ENCODE results near the gene MTARC2.

MTARC2 gene

DNA sequence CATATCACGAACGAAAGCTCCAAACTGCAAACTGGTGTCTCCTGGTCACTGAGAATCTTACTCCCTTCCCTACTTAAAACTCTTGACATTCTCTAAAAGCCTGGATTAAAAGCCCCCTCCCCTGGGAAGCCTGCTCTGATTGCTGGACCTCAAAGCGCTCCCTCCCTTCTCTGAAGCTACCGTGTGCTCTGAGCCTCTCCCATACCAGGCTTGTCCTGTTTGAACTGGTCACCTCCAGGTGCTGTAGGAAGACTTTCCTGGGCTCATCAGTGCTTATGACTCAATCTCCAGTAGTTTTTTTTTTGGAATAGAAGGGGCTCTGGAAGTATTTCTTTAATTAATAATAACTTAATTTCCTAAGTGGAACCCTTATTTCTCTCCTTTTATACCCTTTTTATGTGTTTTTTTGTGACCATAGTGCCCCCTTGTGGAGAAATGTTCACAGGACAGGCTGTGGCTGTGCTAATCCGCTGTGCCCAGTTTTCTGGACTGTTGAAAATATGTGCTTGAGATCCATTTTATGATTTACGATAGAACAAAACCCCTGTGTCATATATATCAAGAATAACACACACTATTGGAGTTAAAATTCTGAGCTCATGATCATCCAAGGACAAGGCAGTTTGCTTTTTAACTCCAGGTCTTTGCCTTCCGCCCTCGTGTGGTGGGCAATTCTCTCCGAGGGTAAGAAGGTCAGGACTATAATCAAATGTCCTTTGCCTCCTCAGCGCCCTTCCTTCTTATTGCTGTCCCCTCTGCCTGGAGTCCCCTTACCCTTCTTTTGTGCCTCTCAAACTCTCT, 55.5 kb downstream of the MTARC2 start:
- DNase-seq (ENCODE audit: low spot score), result no peak

DNA sequence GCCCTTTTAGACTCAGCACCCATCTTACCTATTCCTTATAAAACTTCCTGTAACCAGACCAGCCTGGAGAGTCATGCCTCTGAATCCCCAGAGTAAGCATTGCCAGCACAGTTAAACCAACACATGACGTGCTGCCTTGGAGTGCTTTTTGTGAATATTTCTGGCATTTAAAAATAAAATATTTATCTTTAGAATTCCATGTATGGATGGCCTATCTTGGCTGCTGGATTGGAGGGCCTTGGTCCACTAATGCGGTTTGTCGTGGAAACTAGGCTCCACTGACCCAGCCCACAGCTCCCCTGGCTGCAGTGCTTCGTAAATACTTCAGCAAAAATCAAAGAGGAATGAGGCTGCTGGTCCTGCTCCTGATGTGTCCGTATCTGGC, 56.1 kb downstream of the MTARC2 start:
- DNase-seq (ENCODE audit: low spot score), result no peak

DNA sequence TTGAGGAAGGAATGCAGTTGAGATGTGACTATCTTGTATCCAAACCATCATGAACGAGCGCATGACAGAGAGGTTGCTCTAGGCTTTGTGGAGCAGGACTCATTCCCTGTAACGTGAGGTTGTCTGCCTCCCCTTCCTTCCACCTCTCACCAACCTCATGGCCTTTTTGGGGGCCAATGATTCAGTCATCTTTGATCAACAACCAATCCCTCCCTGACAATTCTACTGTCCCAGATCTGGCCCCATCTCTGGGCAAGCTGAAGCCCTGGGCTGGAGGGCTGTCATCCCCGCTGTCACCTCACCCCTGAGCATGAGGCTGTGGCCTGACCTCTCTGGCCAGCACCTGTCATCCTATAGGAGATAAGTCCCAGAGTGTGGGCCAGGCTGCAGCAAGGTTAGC, 58.3 kb downstream of the MTARC2 start:
- DNase-seq (ENCODE audit: low spot score), result no peak

DNA sequence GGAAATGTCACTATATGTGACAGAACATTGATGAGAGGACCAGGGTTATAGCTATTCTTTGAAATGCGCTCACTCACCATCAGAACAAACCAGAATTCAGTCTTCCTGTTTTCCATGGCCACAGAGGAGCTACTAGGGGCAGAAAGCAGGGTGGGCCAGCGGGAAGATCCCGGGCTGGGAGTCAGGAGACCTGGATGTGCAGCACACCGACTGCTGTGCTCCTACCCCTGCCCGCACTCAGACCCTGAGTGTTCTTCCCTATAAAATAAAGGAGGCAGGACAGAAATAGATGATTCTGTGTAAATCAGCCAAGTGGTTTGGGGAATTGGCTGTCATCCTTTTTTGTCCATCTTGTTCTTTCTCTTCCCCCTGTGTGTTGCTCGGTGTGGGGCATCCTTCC, 59.6 kb downstream of the MTARC2 start:
- no peak for DNase-seq (ENCODE audit: low spot score)

DNA sequence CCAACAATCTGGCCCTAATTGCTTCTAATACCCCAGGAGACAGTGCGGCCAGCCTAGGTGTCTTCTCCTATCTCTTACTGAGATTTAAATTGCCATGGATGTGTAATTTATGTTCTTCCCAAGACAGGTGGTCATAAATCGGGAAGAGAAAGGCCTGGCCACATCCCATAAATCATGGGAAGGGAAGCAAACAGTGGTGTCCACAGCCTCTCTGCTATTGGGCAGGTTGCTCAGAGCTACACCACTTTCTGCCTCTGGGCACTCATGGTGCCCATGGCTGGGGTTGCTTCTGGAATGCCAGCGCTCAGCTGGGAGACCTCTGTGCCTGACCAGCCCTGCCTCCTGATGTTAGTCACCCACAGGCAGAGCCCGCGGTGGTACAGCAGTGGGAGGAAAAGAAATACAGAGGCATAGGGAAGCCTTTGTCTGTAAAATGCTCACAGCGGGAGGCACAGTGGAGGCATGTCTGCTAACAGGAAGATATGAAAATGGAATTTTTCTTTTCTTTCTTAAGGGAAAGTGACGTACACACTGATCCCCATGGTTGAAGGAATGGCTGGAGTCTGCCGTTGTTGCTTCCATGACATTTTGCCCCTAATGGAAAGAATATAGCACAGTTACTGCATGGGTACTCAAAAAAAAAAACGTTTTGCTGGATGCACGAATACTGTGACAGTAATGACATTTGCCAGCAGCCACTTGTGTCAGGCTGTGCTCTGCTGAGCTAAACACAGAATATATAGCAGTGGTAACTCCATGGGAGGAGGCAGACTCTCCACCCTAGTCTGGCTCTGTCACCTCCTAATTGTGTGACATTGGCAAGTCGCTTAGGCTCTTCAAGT, 60.4 kb downstream of the MTARC2 start:
- DNase-seq (ENCODE audit: low spot score), result no peak

DNA sequence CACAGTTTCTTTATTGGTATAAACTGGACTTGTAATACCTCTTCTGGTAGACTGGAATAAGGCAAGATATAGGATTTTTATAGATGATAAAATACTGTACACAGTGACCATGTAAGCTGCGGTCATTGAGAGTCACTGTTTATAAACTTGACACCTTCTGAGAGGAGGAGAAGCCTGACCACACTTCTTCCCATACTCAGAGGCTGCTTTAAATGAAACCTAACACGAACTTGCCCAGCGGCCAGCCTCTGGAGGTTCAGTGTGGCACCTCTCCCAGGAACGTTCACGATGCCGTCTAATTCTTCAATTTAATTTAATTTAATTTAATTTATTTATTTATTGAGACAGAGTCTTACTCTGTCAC, 61.0 kb downstream of the MTARC2 start:
- DNase-seq (ENCODE audit: low spot score), result no peak

DNA sequence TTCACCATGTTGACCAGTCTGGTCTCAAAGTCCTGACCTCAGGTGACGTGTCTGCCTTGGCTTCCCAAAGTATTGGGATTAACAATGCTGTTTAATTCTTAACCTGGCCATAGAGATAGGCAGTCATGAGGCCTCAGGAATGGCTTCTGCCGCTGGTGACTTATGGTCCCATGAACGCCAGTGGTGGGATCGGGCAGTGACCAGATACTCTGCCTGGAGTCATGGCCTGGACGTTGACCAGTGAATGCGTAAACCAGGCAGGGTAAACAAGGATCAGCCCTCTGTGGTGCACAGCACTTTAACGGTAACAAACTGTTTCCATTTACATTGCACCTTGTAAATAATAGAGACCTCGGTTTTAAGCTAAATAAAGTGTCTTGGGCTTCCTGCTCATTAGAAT, 61.6 kb downstream of the MTARC2 start:
- DNase-seq (ENCODE audit: low spot score), result no peak

DNA sequence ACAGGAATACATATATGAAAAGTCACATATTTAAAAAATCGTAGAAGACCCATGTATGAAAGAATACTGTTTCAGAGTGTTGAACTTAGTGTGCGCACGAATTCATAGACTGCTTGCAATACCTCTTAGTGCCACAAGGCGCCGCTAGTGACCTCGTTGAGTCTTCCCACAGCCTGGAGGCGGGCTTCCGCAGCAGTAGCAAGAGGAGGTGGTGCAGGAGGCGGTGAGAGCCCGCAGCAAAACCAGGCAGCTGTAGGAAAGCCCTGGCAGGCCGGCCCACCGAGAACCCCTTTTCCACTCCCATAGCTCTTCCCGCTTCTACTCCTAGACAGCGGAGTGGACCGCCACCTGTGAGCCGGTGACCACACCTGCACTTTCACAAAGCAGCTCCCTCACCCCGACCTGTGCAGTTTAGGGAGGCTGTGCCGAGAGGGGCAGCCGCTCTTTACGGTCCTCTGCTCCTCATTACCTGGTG, 62.1 kb downstream of the MTARC2 start:
- peak; percentile 93 for DNase-seq (ENCODE audit: low spot score)

DNA sequence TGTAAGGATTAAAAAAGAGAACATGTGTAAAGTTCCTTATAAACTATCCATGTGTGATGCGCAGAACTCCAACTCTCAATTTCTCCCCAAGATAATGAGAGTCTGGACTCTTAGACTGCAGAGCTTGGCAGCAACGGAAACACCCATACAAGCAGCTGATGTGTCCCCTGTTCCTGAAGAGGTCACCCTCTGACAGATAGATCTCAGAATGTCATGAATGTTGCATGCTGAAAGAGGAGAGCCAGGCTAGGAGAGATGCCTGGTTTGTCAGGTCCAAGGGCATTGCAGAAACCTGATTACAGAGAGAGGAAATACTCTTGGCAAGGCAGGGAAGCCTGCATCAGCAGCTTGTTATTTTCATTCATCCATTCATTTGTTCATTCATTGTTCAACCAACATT, 62.8 kb downstream of the MTARC2 start:
- DNase-seq (ENCODE audit: low spot score), result no peak

DNA sequence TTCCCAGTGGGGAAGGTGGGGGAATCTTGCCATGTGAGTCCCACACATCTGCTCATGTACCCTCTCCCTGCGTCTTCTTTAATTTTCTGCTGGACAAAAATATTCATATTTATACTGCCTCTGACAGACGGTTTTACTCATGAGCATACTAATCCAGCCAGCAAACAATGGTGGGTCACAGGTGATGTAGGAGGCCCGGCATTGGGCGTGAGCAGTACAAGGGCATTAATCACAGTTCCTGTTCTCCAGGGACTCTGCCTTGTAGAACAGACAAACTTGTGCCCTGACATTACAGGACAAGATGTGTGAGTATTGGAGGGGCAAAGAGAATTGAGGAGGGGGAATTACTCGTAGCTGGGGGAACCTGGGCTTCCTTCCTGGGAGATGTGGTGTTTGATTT, 63.6 kb downstream of the MTARC2 start:
- no peak for DNase-seq (ENCODE audit: low spot score)

DNA sequence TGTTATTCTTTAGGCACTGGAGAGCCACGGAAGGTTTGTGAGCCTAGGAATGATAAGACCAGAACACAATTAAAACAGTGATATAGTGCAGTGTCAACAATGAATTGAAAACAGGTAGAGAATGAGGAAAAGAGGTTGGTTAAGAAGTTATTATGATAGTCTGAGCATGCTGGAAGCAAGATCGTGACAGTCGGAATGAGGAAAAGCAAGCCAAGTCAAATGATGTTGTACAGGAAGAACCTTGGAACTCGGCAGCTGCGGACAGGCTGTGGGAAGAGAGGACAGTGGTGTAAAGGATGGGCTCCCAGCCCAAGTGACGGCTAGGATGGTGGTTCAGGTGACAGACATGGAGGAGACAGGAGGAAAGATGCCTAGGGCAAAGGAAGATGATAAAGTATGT, 64.2 kb downstream of the MTARC2 start:
- no peak for DNase-seq (ENCODE audit: low spot score)

DNA sequence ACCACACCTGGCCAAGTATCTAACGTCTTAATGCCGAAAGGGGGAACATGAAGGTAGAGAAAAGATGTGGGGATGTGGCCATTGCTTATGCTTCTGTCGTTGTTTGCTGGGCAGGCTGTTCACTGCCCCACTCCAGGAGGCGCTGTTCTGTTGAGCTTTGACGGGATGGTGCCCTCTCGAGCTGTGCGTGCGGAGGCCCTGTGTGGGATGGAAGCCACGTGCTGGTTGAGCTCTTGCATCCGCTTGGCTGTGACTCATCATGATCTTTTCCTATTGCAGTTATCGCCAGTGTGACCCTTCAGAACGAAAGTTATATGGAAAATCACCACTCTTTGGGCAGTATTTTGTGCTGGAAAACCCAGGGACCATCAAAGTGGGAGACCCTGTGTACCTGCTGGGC, 64.9 kb downstream of the MTARC2 start:
- no peak for DNase-seq (ENCODE audit: low spot score)

DNA sequence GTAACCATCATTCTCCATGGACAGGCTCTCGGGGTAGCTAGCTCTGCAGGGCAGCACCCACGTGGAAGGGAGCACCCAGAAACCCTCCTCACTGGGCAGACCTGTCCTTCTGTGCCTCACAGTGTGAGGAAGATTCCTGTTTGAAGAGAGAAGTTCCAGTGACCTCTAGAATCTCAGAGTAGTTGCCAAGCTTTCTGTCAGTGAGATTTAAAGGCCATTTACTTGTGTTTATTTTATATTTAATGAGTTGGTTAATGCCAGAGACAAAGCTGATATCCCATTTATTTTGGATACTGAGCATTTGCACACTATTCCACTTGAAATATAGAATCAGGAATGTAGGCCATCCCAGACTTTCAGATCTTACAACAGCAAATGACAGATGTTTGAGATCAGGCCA, 67.3 kb downstream of the MTARC2 start:
- DNase-seq (ENCODE audit: low spot score), result no peak

DNA sequence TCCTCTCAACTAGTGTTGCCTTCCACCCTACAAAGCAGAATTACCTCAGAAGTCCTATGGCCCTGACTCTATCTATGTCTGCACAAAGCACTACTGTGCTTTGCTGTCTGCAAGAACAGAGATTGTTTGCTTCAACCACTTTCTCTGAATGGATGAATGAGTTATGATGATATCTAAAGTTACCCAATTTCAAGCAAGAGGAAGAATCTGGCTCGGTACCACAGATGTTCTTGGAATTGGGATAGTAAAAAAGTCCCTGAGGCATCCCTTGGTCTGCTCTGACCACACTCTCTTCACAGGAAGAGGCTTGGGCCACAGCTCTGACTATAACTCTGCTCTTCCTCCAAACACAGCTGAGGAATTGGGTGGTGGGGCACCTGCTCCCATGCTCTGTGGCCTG, 69.8 kb downstream of the MTARC2 start:
- no peak for DNase-seq (ENCODE audit: low spot score)

DNA sequence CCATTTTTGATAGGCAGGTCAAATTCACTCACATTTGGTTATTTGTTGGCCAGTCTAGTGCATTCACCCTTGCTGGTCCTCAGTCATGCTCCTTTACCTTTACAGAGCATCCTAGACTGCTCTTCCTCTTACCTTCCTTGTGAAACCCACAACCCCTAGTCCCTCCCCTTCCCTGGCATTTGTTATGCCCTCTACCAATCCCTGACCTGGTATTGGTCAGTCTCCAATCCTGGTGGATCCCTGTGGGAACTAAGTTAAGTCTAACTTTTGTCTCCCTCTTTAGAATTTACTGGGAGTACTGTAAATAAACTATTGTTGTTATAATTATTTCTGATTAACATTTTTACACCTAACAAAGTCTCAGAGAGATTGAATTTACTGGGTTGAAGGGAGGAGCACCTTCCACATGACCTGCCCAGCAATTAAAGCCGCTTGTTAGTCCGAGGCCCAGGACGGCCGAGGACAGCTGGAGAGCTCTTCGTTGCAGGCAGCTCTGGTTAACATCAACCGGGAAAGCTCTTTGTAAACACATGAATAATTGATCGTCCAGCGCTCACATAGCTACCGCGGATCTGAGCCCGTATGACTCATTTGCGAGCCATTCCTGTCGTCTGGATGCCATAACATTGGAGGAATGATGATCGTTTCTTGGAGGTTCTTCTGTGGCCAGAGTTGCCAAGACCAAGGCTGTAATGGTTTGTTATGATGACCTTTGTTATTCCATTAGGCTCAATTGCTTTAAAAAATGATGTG, 70.5 kb downstream of the MTARC2 start:
- DNase-seq (ENCODE audit: low spot score), result no peak

DNA sequence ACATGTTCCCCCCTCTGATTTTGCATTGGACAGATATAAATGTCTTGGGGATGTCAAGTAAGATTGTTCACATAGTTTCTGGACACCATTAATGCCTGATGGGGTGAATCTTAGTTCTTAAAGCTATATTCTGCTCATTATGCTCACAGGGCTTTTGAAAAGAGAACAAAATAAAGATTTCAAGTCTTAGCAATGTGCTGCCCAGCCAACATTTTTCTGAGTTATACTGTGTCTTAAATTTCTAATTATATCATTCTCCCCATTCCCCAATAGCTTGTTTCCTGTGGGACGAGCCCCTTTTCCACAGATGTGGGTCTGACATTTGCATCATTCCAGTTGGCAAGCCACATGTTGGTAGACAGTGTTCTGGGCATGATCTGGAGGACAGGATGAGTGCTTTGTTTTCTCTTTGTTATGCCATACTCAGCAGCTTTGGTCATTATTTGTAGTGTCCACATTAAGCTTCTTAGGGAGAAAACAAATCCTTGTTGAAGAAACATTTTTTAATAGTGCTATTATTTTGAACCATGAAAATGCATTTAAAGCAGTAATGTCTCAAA, 71.4 kb downstream of the MTARC2 start:
- no peak for DNase-seq (ENCODE audit: low spot score)

DNA sequence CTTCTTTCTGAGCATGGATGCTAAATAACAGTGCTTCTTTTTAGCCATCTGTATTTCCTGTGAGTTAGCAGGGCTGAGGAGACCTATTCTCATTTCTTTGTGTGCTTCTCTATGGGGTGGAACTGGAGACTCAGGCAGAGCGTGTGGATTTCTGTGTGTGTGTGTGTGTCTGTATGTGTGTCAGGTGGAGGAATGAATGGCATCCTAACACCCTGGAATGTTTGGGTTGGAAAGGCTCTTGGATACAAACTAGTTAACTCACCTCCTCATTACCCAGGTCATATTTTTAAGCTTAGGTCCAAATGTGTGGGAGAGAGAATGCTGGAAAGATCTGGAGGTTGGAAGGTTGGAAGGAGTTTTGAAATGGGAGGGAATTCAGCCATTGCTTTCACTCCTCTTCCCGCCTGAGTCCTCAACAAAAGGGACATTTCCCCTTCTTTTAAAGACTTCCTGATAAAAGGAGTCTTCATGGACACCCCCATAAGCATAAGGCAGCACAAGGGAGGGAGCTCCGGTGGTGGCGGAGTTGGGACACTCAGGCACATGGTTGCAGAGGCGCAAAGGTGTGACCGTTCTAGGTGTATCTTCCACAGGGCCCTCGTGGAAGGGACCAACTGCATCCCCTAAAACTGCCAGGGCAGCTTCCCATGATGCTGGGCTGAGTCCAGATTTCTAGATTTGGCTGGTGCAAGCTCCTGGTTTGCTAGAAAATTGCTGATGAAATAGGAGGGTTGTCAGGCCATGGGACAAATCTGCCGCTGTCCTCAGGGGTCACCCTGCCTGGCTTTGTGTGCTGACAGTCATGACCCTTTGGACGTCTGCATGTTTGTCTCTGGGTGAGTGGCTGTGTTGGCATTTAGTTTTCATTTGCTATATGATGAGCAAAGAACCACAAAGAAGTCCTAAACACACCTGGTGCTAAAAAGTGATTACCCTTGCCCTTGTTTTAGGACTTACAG, 76.2 kb downstream of the MTARC2 start:
- no peak for DNase-seq (ENCODE audit: low spot score)

DNA sequence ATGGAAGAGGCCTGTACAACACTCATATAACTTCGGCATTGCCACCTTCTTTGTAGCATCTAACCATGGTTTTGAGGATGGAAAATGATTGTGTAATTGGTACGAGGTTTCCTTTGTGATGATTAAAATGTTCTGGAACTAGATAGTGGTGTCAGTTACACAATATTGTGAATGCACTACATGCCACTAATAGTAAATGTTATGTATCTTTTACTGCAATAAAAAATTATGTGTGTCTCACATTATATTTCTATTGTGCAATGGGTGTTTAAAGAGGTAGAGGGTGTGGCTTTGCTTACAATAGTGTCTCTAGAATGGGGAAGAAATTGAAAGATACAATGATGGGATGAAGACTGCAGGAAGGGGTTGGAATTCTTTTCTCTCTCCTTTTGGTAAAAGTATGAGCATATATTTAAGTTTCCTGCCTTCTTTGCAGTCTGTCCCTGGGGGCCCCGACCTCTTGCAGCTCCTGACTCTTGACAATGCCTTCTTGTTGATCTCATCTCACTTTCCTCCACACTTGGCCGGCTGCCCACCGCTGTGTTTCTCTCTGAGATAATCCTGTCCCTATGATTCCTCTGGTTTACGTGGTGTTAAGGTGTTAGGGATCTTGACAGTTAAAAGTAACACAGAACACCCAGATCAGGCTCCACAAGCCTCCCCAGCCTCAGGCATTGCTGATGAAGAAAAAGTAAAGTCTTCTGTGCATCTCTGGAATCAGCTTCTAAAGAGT, 77.9 kb downstream of the MTARC2 start:
- no peak for DNase-seq (ENCODE audit: low spot score)

DNA sequence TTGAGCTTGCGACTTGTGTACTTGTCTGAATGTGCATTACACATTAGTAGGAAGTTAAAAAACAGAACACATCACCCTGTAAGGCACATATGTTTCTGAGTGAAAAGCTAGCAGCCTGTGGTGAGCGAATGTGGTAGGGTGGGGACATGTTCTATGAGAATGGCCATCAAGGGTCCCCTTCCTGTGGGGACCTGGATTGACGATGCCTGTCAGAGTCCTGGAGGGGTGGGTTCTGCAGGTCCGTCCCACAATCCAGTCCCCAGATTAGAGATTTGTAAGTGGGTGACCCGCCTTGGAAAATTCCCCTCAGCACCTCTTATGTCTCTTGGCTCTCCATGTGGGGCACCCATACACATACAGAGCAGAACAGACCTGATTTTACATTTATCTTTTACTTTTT, 78.6 kb downstream of the MTARC2 start:
- no peak for DNase-seq (ENCODE audit: low spot score)

DNA sequence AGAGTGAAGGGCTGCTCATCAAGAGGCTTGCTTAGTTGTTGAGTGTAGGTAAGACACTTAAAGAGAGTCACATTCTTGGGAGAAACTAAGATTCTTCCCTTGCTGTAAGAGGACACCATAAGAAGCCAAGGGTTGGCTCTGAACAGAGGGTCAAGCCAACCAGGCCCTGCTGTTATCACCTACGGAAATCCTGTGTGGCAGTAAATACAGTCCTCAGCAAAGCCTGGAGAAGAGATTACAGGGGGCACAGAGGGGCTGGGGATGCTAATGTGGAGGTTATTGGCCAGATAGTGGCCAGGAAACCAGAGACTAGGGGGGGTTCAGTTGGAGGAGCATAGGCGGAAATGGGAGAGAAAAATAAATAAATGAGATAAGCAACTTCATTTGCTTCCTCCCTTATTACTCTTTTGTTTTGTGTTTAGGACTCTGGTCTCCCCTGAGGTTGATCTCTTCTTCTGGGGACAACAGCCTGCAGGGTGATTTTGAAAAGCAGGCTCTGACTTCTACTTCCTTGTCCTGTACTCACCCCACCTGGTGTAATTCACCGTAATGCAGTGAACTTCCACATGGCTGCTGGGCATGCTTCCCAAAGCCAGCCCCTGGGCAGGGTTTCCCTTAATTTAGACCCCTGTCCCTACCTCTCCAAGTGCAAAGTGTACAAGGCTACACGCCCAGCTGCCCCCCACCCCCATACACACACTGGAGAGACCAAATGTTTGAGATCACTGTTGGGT, 79.5 kb downstream of the MTARC2 start:
- DNase-seq (ENCODE audit: low spot score), result no peak

Measured in D341Med (cell line).